Loucy (cell line): Measurements from ENCODE around the gene TUBA4B.
A peak's percentile ranks its signal among the peaks of the same experiment; 100 is the strongest.

Source experiments
- CTCF ChIP-seq: fragments of 200-600 bp; sonication (generic); conservative IDR thresholded peaks from 2 replicates; pipeline ENCODE4 v1.5.1; 2014; ENCODE audit warnings: mild to moderate bottlenecking, antibody characterized with exemption, low read length
- EZH2phosphoT487 ChIP-seq: fragments of 200-600 bp; IDR thresholded peaks from 2 replicates; pipeline ENCODE4 v1.6.1; 2018; ENCODE audit warnings: antibody characterized with exemption, mild to moderate bottlenecking, moderate library complexity, borderline replicate concordance

DNA sequence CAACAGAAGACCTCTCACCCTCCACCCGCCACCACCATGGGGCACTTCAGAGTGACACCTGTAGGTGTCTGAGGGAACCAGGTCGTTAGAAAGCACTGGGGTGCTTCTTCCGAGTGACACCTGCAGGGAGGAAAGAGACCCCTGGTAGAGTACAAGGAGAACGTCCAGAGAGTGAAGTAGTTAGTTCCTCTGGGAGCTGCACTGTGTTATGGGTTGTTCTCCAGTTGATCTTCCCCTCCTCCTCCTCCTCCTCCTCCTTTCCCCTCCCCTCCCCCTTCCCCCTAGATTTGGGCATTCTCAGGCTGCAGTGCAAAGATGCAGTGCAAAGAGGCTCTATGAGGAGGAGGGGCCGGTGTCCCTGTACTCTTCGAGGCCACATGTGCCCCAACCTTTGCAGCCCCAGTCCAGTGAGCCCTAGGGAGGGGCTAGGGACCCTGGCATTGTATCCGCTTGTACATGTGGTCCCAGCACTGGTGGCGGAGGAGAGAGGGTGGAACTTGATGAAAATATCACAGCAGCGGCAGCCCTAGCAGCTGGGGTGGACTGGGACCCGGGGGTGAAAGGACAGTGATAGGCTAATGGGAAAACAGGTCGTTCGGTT, 27.0 kb downstream of the TUBA4B start:
- peak; percentile 31; the same call in 1 of the 2 replicates for TF ChIP-seq CTCF
- no peak for TF ChIP-seq EZH2phosphoT487
